GM12801 (cell line): ENCODE results near the gene EPS8L2.

ENCODE experiments used
- TF ChIP-seq, protein P1 (sequence below): IDR thresholded peaks from one replicate; pipeline ENCODE4 v1.5.1; 2011; ENCODE audit warnings: control low read depth; ENCODE audit not compliant: insufficient read length; ENCODE audit errors: extremely low read depth

EPS8L2 gene

DNA sequence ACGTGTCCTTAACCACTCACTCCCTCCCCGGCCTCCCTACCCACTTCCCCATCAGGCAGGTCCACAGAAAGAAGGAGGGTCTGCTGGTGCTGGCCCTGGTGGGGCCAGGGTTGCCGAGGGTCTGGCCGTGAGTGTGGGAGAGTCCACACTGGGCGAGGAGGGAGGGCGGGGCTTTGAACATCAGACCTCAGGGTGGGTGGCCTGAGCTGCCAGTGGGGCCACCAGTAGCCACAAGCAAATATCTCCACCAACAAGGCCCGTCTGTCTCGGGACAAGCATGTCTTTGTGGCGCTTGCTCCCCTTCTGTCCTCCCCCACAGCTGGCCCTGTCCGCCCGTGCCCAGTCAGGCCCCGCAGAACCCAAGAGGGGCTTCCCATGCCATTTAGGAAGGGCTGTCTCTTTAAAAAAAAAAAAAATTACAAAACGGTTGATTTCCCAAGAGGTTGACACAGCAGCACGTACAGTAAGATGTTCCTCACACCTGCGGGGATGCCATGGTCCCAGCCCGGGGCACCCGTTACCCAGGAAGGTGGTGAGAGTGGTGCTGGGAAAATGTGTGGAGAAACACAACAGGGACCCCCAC lies 23.6 kb downstream of the EPS8L2 start:
- TF ChIP-seq, protein P1, sequence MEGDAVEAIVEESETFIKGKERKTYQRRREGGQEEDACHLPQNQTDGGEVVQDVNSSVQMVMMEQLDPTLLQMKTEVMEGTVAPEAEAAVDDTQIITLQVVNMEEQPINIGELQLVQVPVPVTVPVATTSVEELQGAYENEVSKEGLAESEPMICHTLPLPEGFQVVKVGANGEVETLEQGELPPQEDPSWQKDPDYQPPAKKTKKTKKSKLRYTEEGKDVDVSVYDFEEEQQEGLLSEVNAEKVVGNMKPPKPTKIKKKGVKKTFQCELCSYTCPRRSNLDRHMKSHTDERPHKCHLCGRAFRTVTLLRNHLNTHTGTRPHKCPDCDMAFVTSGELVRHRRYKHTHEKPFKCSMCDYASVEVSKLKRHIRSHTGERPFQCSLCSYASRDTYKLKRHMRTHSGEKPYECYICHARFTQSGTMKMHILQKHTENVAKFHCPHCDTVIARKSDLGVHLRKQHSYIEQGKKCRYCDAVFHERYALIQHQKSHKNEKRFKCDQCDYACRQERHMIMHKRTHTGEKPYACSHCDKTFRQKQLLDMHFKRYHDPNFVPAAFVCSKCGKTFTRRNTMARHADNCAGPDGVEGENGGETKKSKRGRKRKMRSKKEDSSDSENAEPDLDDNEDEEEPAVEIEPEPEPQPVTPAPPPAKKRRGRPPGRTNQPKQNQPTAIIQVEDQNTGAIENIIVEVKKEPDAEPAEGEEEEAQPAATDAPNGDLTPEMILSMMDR: no peak

DNA sequence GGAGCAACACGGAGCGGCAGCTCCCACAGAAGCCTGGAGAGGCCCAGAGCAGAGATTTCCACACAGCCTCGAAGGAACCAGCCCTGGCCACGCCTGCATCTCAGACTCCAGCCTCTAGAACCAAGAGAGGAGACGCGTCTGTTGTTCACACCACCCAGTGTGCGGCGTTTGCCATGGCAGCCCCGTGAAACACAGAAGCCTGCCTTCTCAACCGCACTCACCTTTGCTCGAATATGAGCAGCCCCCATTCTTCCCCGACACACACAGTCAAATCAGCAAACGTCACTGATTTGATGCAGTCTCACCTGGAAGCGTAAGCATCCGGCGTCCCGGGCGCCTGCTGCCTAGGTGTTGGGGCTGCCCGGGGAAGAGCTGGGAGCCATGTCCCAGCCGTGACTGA lies 27.0 kb downstream of the EPS8L2 start:
- TF ChIP-seq, protein P1: no peak

DNA sequence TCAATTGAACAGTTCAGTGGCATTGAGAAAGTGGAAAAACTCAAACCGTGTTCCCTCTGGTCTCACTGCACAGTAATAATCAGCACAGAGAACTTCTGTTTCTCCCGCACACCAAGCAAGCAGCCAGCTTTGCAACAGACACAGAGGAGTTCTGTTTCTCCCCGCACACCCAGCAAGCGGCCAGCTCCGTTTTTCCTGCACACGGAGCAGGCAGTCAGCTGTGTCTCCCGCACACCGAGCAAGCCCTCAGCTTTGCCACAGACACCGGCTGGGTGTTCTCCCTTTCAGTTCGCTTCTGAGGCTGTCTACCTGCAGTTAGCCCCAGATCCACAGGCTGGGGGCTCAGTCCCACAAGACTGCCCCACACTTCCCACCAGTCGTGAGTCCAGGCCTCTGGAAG lies 31.3 kb downstream of the EPS8L2 start:
- TF ChIP-seq, protein P1: no peak

DNA sequence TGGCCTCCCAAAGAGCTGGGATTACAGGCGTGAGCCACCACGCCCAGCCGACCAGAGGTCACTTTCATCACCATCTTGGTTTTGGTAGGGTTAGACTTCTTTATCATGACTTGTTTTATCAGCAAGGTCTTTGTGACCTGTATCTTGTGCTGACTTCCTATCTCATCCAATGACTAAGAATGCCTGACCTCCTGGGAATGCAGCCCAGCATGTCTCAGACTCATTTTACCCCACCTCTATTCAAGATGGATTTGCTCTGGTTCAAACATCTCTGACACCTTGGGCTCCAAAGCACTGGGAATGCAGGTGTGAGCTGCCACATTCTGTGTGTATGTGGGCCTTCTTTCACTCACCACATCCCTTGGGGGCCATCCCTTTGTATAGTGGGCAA lies 36.1 kb downstream of the EPS8L2 start:
- TF ChIP-seq, protein P1: no peak

DNA sequence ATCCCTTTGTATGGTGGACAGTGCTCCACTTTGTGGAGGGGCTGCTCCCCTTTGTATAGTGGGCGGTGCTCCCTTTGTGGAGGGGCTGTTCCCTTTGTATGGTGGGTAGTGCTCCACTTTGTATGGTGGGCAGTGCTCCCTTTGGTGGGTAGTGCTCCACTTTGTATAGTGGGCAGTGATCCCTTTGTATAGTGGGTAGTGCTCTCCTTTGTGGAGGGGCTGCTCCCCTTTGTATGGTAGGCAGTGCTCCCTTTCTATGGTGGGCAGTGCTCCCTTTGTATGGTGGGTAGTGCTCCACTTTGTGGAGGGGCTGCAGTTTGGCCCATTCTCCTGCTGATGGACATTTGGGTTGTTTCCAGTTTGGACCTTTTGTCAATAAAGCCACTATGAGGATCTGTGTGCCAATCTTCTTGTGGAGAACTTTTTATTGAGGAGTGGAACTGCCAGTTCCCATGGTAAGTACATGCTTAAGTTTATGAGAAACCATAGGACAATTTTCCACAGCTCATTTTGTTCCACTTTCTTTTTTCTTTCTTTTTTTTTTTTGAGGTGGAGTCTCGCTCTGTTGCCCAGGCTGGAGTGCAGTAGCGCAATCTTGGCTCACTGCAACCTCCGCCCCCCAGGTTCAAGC lies 36.7 kb downstream of the EPS8L2 start:
- TF ChIP-seq, protein P1: no peak

DNA sequence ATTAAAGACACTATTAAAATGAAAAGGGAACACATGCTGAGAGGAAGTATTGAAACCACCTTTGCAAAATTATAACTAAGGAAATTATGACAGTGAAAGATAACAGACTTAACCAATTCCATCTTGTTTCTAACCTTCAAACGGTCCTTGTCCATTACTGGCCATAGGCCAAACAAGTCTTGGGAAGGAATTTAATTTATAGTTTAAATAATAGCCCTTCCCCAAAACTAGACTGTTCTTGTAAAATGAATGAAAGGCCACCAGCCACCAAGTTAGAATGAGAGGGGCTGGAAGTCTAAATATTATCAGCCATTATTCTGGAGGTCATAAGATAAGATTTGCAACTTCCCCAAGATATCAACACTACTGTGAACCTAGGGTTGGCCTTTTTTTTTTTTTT lies 39.4 kb downstream of the EPS8L2 start:
- TF ChIP-seq, protein P1: no peak

DNA sequence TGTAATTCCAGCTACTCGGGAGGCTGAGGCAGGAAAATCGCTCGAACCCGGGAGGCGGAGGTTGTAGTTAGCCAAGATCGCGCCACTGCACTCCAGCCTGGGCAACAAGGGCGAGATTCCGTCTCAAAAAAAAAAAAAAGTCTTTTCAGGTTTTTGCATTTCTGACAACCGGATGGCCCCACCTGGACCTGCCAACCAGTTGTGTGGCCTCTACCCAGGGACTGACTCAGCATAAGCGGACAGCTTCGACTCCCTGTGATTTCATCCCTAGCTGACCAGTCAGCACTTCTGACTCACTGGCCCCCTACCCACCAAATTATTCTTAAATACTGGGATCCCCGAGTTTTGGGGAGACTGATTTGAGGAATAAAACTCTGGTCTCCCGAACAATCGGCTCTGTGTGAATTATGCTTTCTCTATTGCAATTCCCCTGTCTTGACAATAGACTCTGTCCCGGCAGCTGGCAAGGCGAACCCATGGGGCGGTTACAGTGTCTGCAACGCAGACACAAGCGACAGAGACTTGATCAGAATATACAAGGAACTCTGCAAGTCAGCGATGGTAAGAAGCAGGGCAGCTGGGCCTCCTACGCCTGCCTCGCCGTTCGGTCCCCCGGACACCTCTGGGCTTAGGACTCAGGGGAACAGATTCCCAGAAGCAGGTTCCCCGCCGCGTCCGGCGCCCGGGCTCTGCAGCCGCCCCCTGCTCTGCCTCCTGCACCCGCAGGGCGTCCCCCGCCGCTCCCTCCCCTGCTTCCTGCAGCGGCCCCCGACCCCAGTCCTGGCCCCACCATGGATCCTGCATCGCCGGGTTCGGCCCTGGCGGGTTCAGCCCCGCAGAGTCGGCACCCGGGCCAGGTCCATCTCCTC lies 40.5 kb downstream of the EPS8L2 start:
- TF ChIP-seq, protein P1: no peak
